ENCODE measurements around the gene ZWINT. TPM values are rescaled to one million over a fixed set of nuclear protein-coding genes. Genes with fewer than 3 reads are reported as not detected.

ZWINT gene
- total RNA-seq (1 to 10 TPM; 6.7 to 9.0 TPM), polyA plus RNA-seq (10 to 100 TPM in 1 of 2 donors, 1 to 10 TPM in 1; 4.2 to 11.4 TPM)
- long read RNA-seq, donor 1, transcript ZWINT-203 (9 exons, 1,872 nt) = major isoform, 9 of 38 reads
- long read RNA-seq, donor 1, partial matches to known transcripts = 25 of 38 reads
- long read RNA-seq, donor 1, other reads (novel, unspliced or antisense) = 0 of 38 reads
- long read RNA-seq, donor 2, partial matches to known transcripts = 0 of 2 reads
- long read RNA-seq, donor 2, other reads (novel, unspliced or antisense) = 0 of 2 reads
- long read RNA-seq, donor 3, transcript ZWINT-203 (9 exons, 1,872 nt) = major isoform, 10 of 15 reads
- long read RNA-seq, donor 3, partial matches to known transcripts = 0 of 15 reads
- long read RNA-seq, donor 3, other reads (novel, unspliced or antisense) = 0 of 15 reads
- long read RNA-seq, donor 4, transcript ZWINT-203 (9 exons, 1,872 nt) = major isoform, 5 of 5 reads
- long read RNA-seq, donor 4, partial matches to known transcripts = 0 of 5 reads
- long read RNA-seq, donor 4, other reads (novel, unspliced or antisense) = 0 of 5 reads
- long read RNA-seq, donor 5, transcript ZWINT-203 (9 exons, 1,872 nt) = major isoform, 11 of 15 reads
- long read RNA-seq, donor 5, partial matches to known transcripts = 0 of 15 reads
- long read RNA-seq, donor 5, other reads (novel, unspliced or antisense) = 0 of 15 reads

GRCh38 chr10:56360967-56361612 is at the start of gene ZWINT:
Gene ZWINT, minus strand, starts transcription at chr10:56361259. Its CDS starts 23 bp downstream, at chr10:56361236.
- 0% methylated on average over 44 of the region's 44 CpGs for WGBS, 2 donors

GRCh38 chr10:56383806-56384205 is 22.7 kb upstream of the ZWINT start:
- Histone ChIP-seq H3K9ac (ENCODE audit: insufficient read depth in 1 of 2, low read length in 2 of 2) (no peak overlapping the region), H3K27ac (ENCODE audit: low read depth in 1 of 2, low read length in 1 of 2) (no peak overlapping the region), H3K27me3 (ENCODE audit: control insufficient read depth in 3 of 3, insufficient read depth in 3 of 3, low read length in 2 of 3) (no peaks in the 10 kb centered on the region), H3K9me3 (ENCODE audit: control insufficient read depth in 4 of 4, insufficient read depth in 3 of 4, low read length in 3 of 4) (peaks cover 0 to 4% (median 0%) of the 10 kb centered on the region in 4 donors), H3K36me3 (ENCODE audit: control insufficient read depth in 4 of 4, insufficient read depth in 4 of 4, low read length in 4 of 4) (no peaks in the 10 kb centered on the region), H3K4me1 (ENCODE audit: control insufficient read depth in 5 of 5, insufficient read depth in 5 of 5, low read length in 5 of 5) (no peaks in the 10 kb centered on the region), H3K4me3 (no peak overlapping the region)
- DNase-seq (no peak), ATAC-seq (ENCODE audit: insufficient read depth, low FRiP score) (no peak)
- TF ChIP-seq, protein P1, sequence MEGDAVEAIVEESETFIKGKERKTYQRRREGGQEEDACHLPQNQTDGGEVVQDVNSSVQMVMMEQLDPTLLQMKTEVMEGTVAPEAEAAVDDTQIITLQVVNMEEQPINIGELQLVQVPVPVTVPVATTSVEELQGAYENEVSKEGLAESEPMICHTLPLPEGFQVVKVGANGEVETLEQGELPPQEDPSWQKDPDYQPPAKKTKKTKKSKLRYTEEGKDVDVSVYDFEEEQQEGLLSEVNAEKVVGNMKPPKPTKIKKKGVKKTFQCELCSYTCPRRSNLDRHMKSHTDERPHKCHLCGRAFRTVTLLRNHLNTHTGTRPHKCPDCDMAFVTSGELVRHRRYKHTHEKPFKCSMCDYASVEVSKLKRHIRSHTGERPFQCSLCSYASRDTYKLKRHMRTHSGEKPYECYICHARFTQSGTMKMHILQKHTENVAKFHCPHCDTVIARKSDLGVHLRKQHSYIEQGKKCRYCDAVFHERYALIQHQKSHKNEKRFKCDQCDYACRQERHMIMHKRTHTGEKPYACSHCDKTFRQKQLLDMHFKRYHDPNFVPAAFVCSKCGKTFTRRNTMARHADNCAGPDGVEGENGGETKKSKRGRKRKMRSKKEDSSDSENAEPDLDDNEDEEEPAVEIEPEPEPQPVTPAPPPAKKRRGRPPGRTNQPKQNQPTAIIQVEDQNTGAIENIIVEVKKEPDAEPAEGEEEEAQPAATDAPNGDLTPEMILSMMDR (IDR thresholded peaks at IDR 0.05; ENCODE audit: control extremely low read depth, extremely low read depth) = no peak

More at GRCh38 chr10:56360967-56361612, at the start of gene ZWINT:
- H3K4me1 ChIP-seq (ENCODE audit: control insufficient read depth in 5 of 5, insufficient read depth in 5 of 5, low read length in 5 of 5) = peaks cover 0 to 10% (median 2%) of the 10 kb centered on the region in 5 donors
- no peaks in the 10 kb centered on the region for H3K27me3 ChIP-seq (ENCODE audit: control insufficient read depth in 3 of 3, insufficient read depth in 3 of 3, low read length in 2 of 3)
- H3K4me3 ChIP-seq = peak within 1 kb of the TSS; percentile 49
- H3K9me3 ChIP-seq (ENCODE audit: control insufficient read depth in 4 of 4, insufficient read depth in 3 of 4, low read length in 3 of 4) = no peaks in the 10 kb centered on the region
- peak within 1 kb of the TSS in 1 of 2 donors; percentile 38 for H3K27ac ChIP-seq (ENCODE audit: low read depth in 1 of 2, low read length in 1 of 2)
- DNase-seq (peak; percentile 98 to 99 (median 98)), ATAC-seq (ENCODE audit: insufficient read depth, low FRiP score) (peak; percentile 99)
- TF ChIP-seq, protein P1 (IDR thresholded peaks at IDR 0.05; ENCODE audit: control extremely low read depth, extremely low read depth) = no peak
- peak within 1 kb of the TSS; percentile 65 to 93 for H3K9ac ChIP-seq (ENCODE audit: insufficient read depth in 1 of 2, low read length in 2 of 2)
- peaks cover 0 to 8% (median 1%) of the 10 kb centered on the region in 4 donors for H3K36me3 ChIP-seq (ENCODE audit: control insufficient read depth in 4 of 4, insufficient read depth in 4 of 4, low read length in 4 of 4)

DNA sequence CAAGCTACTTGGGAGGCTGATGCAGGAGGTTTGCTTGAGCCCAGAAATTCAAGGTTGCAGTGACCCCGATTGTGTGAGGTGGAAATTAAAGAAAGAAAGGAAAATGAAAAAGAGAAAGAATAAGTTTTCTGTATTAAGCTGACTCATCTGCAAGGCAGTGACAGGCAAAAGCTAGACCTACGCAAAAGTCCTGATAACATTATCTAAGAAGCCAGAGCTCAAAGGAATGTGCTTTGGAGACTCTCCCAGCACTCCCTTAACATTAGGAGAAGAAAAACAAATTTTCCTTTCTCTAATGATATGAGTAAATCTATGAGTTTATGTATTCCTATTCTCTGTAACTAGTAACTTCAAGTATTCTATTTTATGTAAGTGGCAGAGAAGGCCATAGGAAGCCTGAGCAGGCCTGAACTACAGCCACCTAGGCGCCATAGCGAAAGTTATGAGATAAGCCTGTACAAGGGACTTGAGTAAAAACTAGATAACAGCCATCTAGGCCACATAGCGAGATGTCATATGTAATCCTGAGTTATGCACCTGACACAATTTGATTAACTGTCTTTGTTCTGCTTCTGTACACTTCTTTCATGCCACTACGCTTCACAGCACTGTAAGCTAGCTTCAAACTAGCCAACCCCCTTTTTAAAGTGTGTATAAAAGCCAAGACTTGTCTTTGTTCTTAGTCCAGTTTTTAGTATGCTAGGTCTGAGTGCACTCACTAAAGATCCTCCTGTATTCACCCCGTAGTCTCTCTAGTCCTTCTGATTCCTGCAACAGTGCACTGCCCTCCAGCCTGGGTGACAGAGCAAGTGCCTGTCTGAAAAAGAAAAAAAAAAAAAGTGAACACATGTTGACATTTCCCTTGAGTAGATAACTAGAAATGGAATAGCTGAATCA is 9.4 kb upstream of the ZWINT start:
- no peak overlapping the region for H3K9ac ChIP-seq (ENCODE audit: insufficient read depth in 1 of 2, low read length in 2 of 2)
- H3K27me3 ChIP-seq (ENCODE audit: control insufficient read depth in 3 of 3, insufficient read depth in 3 of 3, low read length in 2 of 3) = no peaks in the 10 kb centered on the region
- ATAC-seq (ENCODE audit: insufficient read depth, low FRiP score) = no peak
- peaks cover 0 to 9% (median 6%) of the 10 kb centered on the region in 4 donors for H3K9me3 ChIP-seq (ENCODE audit: control insufficient read depth in 4 of 4, insufficient read depth in 3 of 4, low read length in 3 of 4)
- TF ChIP-seq, protein P1 (IDR thresholded peaks at IDR 0.05; ENCODE audit: control extremely low read depth, extremely low read depth) = no peak
- 87 to 93% methylated on average over 7 of the region's 7 CpGs for WGBS, 2 donors
- no peak overlapping the region for H3K4me3 ChIP-seq
- no peaks in the 10 kb centered on the region for H3K36me3 ChIP-seq (ENCODE audit: control insufficient read depth in 4 of 4, insufficient read depth in 4 of 4, low read length in 4 of 4)
- peak in 1 of 3 donors; percentile 3 for DNase-seq
- no peaks in the 10 kb centered on the region for H3K4me1 ChIP-seq (ENCODE audit: control insufficient read depth in 5 of 5, insufficient read depth in 5 of 5, low read length in 5 of 5)
- H3K27ac ChIP-seq (ENCODE audit: low read depth in 1 of 2, low read length in 1 of 2) = no peak overlapping the region

All from lung (tissue), 16 donors.